Fibroblast of skin of scalp (primary cell): ENCODE data around the gene NELFB.
A peak's percentile ranks its signal among the peaks of the same experiment; 100 is the strongest.

Experiments
- DNase-seq: peaks from one replicate; pipeline ENCODE4 v3.0.0-alpha.2; 2013

NELFB gene

GRCh38 chr9:137247135-137247915 is 7.8 kb upstream of the NELFB start:
- DNase-seq = no peak

GRCh38 chr9:137247916-137248175 is 7.3 kb upstream of the NELFB start:
- DNase-seq = no peak

- DNase-seq = peak; percentile 12
Observed at GRCh38 chr9:137250329-137251193, 4.6 kb upstream of the NELFB start.

- DNase-seq = no peak
Observed at GRCh38 chr9:137251194-137251461, 4.0 kb upstream of the NELFB start, which contains the start of gene STPG3. TSS of gene STPG3 (plus strand) at chr9:137251286. CDS start at chr9:137251287, 1 bp downstream.

GRCh38 chr9:137251490-137252268 is 3.4 kb upstream of the NELFB start:
- DNase-seq = no peak

GRCh38 chr9:137252555-137253506 is 2.3 kb upstream of the NELFB start:
- DNase-seq = no peak

- DNase-seq = no peak
Observed at GRCh38 chr9:137253717-137254623, 1.2 kb upstream of the NELFB start.

GRCh38 chr9:137255448-137256114 is 454 bp downstream of the NELFB start:
- DNase-seq = no peak

- no peak for DNase-seq
Observed at GRCh38 chr9:137256362-137256761, 1.2 kb downstream of the NELFB start.

GRCh38 chr9:137256856-137257255 is 1.7 kb downstream of the NELFB start:
- DNase-seq = no peak

GRCh38 chr9:137262173-137262908 is 7.2 kb downstream of the NELFB start:
- DNase-seq = peak; percentile 56

GRCh38 chr9:137262909-137263285 is 7.8 kb downstream of the NELFB start:
- DNase-seq = no peak

- DNase-seq = no peak
Observed at GRCh38 chr9:137263506-137263905, 8.4 kb downstream of the NELFB start.

- DNase-seq = no peak
Observed at GRCh38 chr9:137264067-137264466, 8.9 kb downstream of the NELFB start.

GRCh38 chr9:137265496-137266161 is 10.5 kb downstream of the NELFB start:
- no peak for DNase-seq

GRCh38 chr9:137266162-137266527 is 11.0 kb downstream of the NELFB start:
- no peak for DNase-seq

GRCh38 chr9:137266585-137267453 is 11.7 kb downstream of the NELFB start:
- DNase-seq = no peak

- no peak for DNase-seq
Observed at GRCh38 chr9:137267933-137268355, 12.8 kb downstream of the NELFB start.
